ENCODE measurements around the gene NECTIN1.

NECTIN1 gene

GRCh38 chr11:119652907-119653659, 75.9 kb downstream of the NECTIN1 start:
- no peak overlapping the region for H3K27ac ChIP-seq
- TF ChIP-seq CTCF (IDR thresholded peaks at IDR 0.05) = no peak
- H3K4me3 ChIP-seq = no peak overlapping the region
- DNase-seq (ENCODE audit: low spot score) = no peak

- Histone ChIP-seq H3K4me3 (no peak overlapping the region), H3K27ac (no peak overlapping the region)
- DNase-seq (ENCODE audit: low spot score) = no peak
- TF ChIP-seq CTCF (IDR thresholded peaks at IDR 0.05) = no peak
Measured at GRCh38 chr11:119651802-119652584, 77.0 kb downstream of the NECTIN1 start.

GRCh38 chr11:119650251-119650650, 78.7 kb downstream of the NECTIN1 start:
- no peak for DNase-seq (ENCODE audit: low spot score)
- Histone ChIP-seq H3K27ac (no peak overlapping the region), H3K4me3 (no peak overlapping the region)
- no peak for TF ChIP-seq CTCF (IDR thresholded peaks at IDR 0.05)

- no peak for TF ChIP-seq CTCF (IDR thresholded peaks at IDR 0.05)
- no peak overlapping the region for H3K4me3 ChIP-seq
- H3K27ac ChIP-seq = no peak overlapping the region
- no peak for DNase-seq (ENCODE audit: low spot score)
Measured at GRCh38 chr11:119647254-119647653, 81.7 kb downstream of the NECTIN1 start.

GRCh38 chr11:119645018-119645417, 84.0 kb downstream of the NECTIN1 start:
- H3K4me3 ChIP-seq = no peak overlapping the region
- DNase-seq (ENCODE audit: low spot score) = no peak
- TF ChIP-seq CTCF (IDR thresholded peaks at IDR 0.05) = no peak

GRCh38 chr11:119644502-119644901, 84.5 kb downstream of the NECTIN1 start:
- no peak overlapping the region for H3K4me3 ChIP-seq
- H3K27ac ChIP-seq = no peak overlapping the region
- TF ChIP-seq CTCF (IDR thresholded peaks at IDR 0.05) = no peak
- DNase-seq (ENCODE audit: low spot score) = no peak

More at GRCh38 chr11:119645018-119645417, 84.0 kb downstream of the NECTIN1 start:
- H3K27ac ChIP-seq = no peak overlapping the region

GRCh38 chr11:119643876-119644225, 85.1 kb downstream of the NECTIN1 start:
- no peak for TF ChIP-seq CTCF (IDR thresholded peaks at IDR 0.05)
- no peak overlapping the region for H3K4me3 ChIP-seq
- no peak for DNase-seq (ENCODE audit: low spot score)
- no peak overlapping the region for H3K27ac ChIP-seq

Measured in coronary artery (tissue), 2 donors.